Endothelial cell of umbilical vein (primary cell): Measurements from ENCODE around the gene P2RY8. TPM values are rescaled to one million over a fixed set of nuclear protein-coding genes. Genes with fewer than 3 reads are reported as not detected.

Source experiments
- BruUV-seq: library from RNA; stranded (reverse); fragments of 400-500 nt; replicated peaks from 2 replicates; lab custom pipeline; 2021; lab: Mats Ljungman, UMichigan
- CTCF ChIA-PET: fragments of 300-600, 350-600 bp; sonication (Branson Sonifier 250); formaldehyde crosslinking; loops from one replicate; lab custom pipeline; 2021; ENCODE audit warnings: antibody characterized with exemption, inconsistent platforms; lab: Charles Lee
- POLR2A ChIA-PET: fragments of 300-600, 350-600 bp; sonication (Branson Sonifier 250); formaldehyde crosslinking; loops from one replicate; lab custom pipeline; 2021; ENCODE audit warnings: antibody characterized with exemption, inconsistent platforms; lab: Charles Lee
- DNase-seq: peaks from one replicate; pipeline ENCODE4 v3.0.0-alpha.2; 2011; ENCODE audit warnings: low read depth, low spot score
- FAIRE-seq: peaks from 2 replicates; lab custom pipeline; 2011; peaks lifted over from hg19 to GRCh38; lab: Jason Lieb, UNC
- H2AFZ ChIP-seq: 2 replicates; pipeline ENCODE4 v1.6.0; 2012; ENCODE audit warnings: low read depth, low read length, control low read depth, inconsistent platforms
- H3K27ac ChIP-seq: 2 replicates; pipeline ENCODE4 v1.5.1; 2011; ENCODE audit warnings: low read depth, mild to moderate bottlenecking, control low read depth, low read length, moderate library complexity; ENCODE audit not compliant: insufficient read depth
- H3K27me3 ChIP-seq, 2 experiments: 2 replicates each; pipeline versions ENCODE4 v1.6.0 to v1.6.1; 2011; ENCODE audit warnings: low read length in 2 of 2, mixed read lengths in 1 of 2; ENCODE audit not compliant: control insufficient read depth in 2 of 2, insufficient read depth in 2 of 2
- H3K36me3 ChIP-seq, 2 experiments: 2 replicates in 1 of 2; 3 replicates in 1 of 2; pipeline ENCODE4 v1.5.1; 2011; ENCODE audit warnings: low read length in 2 of 2, mild to moderate bottlenecking in 1 of 2, moderate library complexity in 1 of 2; ENCODE audit not compliant: control insufficient read depth in 2 of 2, insufficient read depth in 2 of 2; ENCODE audit errors: extremely low read depth in 1 of 2
- H3K4me1 ChIP-seq: 3 replicates; pipeline ENCODE4 v1.5.1; 2011; ENCODE audit warnings: mild to moderate bottlenecking, low read length; ENCODE audit not compliant: control insufficient read depth, insufficient read depth; ENCODE audit errors: extremely low read depth
- H3K4me2 ChIP-seq: 2 replicates; pipeline ENCODE4 v1.6.1; 2011; ENCODE audit warnings: low read length, control low read depth, mixed read lengths; ENCODE audit not compliant: insufficient read depth
- H3K4me3 ChIP-seq, 3 experiments: fragments of 200-600 bp in 1 of 3; sonication (generic), shearing (Covaris generic) in 1 of 3; replicated peaks in 1 of 3; 2 replicates each; pipeline ENCODE4 v1.5.1; 2011 to 2016; ENCODE audit warnings: control low read depth in 3 of 3, low read length in 3 of 3, mild to moderate bottlenecking in 2 of 3, inconsistent platforms in 1 of 3, low read depth in 1 of 3, moderate library complexity in 1 of 3; ENCODE audit not compliant: insufficient read depth in 1 of 3
- H3K79me2 ChIP-seq: 2 replicates; pipeline ENCODE4 v1.6.0; 2012; ENCODE audit warnings: low read length, inconsistent platforms; ENCODE audit not compliant: control insufficient read depth, insufficient read depth
- H3K9ac ChIP-seq: replicated peaks from 2 replicates; pipeline ENCODE3; 2011; ENCODE audit warnings: low read length, control low read depth; ENCODE audit not compliant: insufficient read depth; ENCODE audit errors: extremely low read depth
- H3K9me1 ChIP-seq: replicated peaks from 3 replicates; pipeline ENCODE4 v1.6.0; 2011; ENCODE audit warnings: mild to moderate bottlenecking, low read length; ENCODE audit not compliant: control insufficient read depth, insufficient read depth; ENCODE audit errors: extremely low read depth
- H3K9me3 ChIP-seq: replicated peaks from 2 replicates; pipeline ENCODE4 v1.5.1; 2012; ENCODE audit warnings: low read length, inconsistent platforms; ENCODE audit not compliant: control insufficient read depth, insufficient read depth
- H4K20me1 ChIP-seq: replicated peaks from 2 replicates; pipeline ENCODE3; 2011; ENCODE audit warnings: mild to moderate bottlenecking, low read length; ENCODE audit not compliant: control insufficient read depth, insufficient read depth; ENCODE audit errors: extremely low read depth
- CTCF ChIP-seq, 2 donors: IDR thresholded peaks; 1 replicate in 1 of 2; 2 replicates in 1 of 2; pipeline ENCODE4 v1.5.1; 2011; ENCODE audit warnings: low read length in 2 of 2, mild to moderate bottlenecking in 2 of 2, moderate library complexity in 2 of 2, control low read depth in 1 of 2, inconsistent platforms in 1 of 2, low read depth in 1 of 2; ENCODE audit not compliant: insufficient read depth in 1 of 2; ENCODE audit errors: extremely low read depth in 1 of 2
- EZH2 ChIP-seq: IDR thresholded peaks from 2 replicates; pipeline ENCODE4 v1.6.1; 2012; ENCODE audit warnings: borderline replicate concordance, low read depth, mild to moderate bottlenecking, moderate library complexity, low read length, inconsistent platforms; ENCODE audit not compliant: severe bottlenecking
- FOS ChIP-seq: IDR thresholded peaks from 2 replicates; pipeline ENCODE4 v1.6.1; 2011; ENCODE audit warnings: mild to moderate bottlenecking, low read length, moderate library complexity, borderline replicate concordance; ENCODE audit not compliant: insufficient read depth
- GATA2 ChIP-seq: IDR thresholded peaks from 2 replicates; pipeline ENCODE4 v1.7.0; 2011; ENCODE audit warnings: low read depth, mild to moderate bottlenecking, moderate library complexity, mixed read lengths, low read length; ENCODE audit not compliant: insufficient read length, insufficient read depth
- JUN ChIP-seq: IDR thresholded peaks from 2 replicates; pipeline ENCODE4 v1.6.1; 2011; ENCODE audit warnings: borderline replicate concordance, low read depth; ENCODE audit not compliant: insufficient read length, insufficient read depth
- MAX ChIP-seq: IDR thresholded peaks from 2 replicates; pipeline ENCODE4 v1.6.1; 2011; ENCODE audit not compliant: insufficient read depth, insufficient read length
- MYC ChIP-seq: IDR thresholded peaks from one replicate; pipeline ENCODE4 v1.6.1; 2011; ENCODE audit warnings: mild to moderate bottlenecking, low read depth, low read length
- POLR2A ChIP-seq: IDR thresholded peaks from 2 replicates; pipeline ENCODE4 v1.6.1; 2012; ENCODE audit warnings: low read depth, mild to moderate bottlenecking, control low read depth, low read length
- POLR2AphosphoS5 ChIP-seq: IDR thresholded peaks from 2 replicates; pipeline ENCODE4 v1.6.1; 2012; ENCODE audit warnings: low read depth, mild to moderate bottlenecking, control low read depth, low read length, moderate library complexity; ENCODE audit not compliant: insufficient read depth
- dilution Hi-C: fragments of 300-500 bp; cut with MboI; formaldehyde crosslinking; loops from one replicate; pipeline ENCODE4 v1.15.0; 2019; ENCODE audit warnings: low sequenced_read_pairs; ENCODE audit not compliant: extremely low pct_ligation_motif_present
- intact Hi-C: fragments of 100-400 bp; cut with micrococcal nuclease; formaldehyde crosslinking; loops from one replicate; pipeline ENCODE4 v1.10.0; 2022
- polyA plus RNA-seq, 4 experiments: library from polyadenylated mRNA; depleted of rRNA in 3 of 4; stranded (reverse) in 3 of 4; unstranded in 1 of 4; fragments of >200 nt; gene quantifications; 2 replicates each; pipeline versions ENCODE4 v1.2.1 to v1.2.3, GENCODE V29; 2011 to 2012; ENCODE audit warnings: missing spikeins in 1 of 4
- total RNA-seq: library from RNA; stranded (reverse); gene quantifications from 2 replicates; pipeline ENCODE4 v1.2.3, GENCODE V29; 2021

P2RY8 gene
- total and polyA plus RNA-seq, 2 donors (not counting 3 experiments of a cell fraction or from before 2014, with no cell fraction given) = not detected

- no peak overlapping the region for H3K4me2 ChIP-seq
- H3K9ac ChIP-seq = no peak overlapping the region
- no peak overlapping the region for H3K4me3 ChIP-seq
- H2AFZ ChIP-seq = no peak overlapping the region
- dilution Hi-C loops = no loop called here
- no peaks in the 10 kb centered on the region for H3K9me1 ChIP-seq
- intact Hi-C loops = loop anchor here (5.0 to 10.0 kb wide), 2 partner anchors 206 to 1046 kb away; no protein-coding TSS in a partner anchor
- CTCF ChIA-PET = no interaction called here
- TF ChIP-seq CTCF (IDR thresholded peaks at IDR 0.05; ENCODE audit: extremely low read depth in 1 of 2, insufficient read depth in 1 of 2, low read depth in 1 of 2, low read length in 2 of 2) (no peak), POLR2AphosphoS5 (no peak), MYC (no peak), FOS (no peak), POLR2A (no peak), GATA2 (no peak), JUN (no peak), MAX (no peak), EZH2 (no peak)
- BruUV-seq = no TSS peak
- H3K27me3 ChIP-seq = no peaks in the 10 kb centered on the region
- peaks cover 35% of the 10 kb centered on the region for H3K79me2 ChIP-seq
- FAIRE-seq (no peak), DNase-seq (no peak)
- peaks cover 2% of the 10 kb centered on the region for H3K4me1 ChIP-seq
- no peaks in the 10 kb centered on the region for H4K20me1 ChIP-seq
- H3K9me3 ChIP-seq = no peaks in the 10 kb centered on the region
- H3K36me3 ChIP-seq = no peaks in the 10 kb centered on the region
- POLR2A ChIA-PET = no interaction called here
- no peak overlapping the region for H3K27ac ChIP-seq
These were observed 85.7 kb downstream of the P2RY8 start for GRCh38 chrX:1451251-1451660.
